ENCODE results near the gene EIF4EBP2. TPM values are rescaled to one million over a fixed set of nuclear protein-coding genes. Genes with fewer than 3 reads are reported as not detected.

EIF4EBP2 gene
- total and polyA plus RNA-seq, 2 donors, result 48.3 to 52.1 TPM

GRCh38 chr10:70430493-70431445, 26.8 kb downstream of the EIF4EBP2 start:
- no peaks in the 10 kb centered on the region for H3K4me1 ChIP-seq (ENCODE audit: insufficient read depth)
- peaks cover 1% of the 10 kb centered on the region for H3K36me3 ChIP-seq (ENCODE audit: insufficient read depth)
- no peak for DNase-seq (ENCODE audit: extremely low spot score)
- peak overlapping the region; percentile 83 for H3K27ac ChIP-seq (ENCODE audit: low read depth)
- 22% methylated on average over 6 of the region's 6 CpGs for WGBS
- H3K4me3 ChIP-seq (ENCODE audit: low read depth, low read length), result no peak overlapping the region

DNA sequence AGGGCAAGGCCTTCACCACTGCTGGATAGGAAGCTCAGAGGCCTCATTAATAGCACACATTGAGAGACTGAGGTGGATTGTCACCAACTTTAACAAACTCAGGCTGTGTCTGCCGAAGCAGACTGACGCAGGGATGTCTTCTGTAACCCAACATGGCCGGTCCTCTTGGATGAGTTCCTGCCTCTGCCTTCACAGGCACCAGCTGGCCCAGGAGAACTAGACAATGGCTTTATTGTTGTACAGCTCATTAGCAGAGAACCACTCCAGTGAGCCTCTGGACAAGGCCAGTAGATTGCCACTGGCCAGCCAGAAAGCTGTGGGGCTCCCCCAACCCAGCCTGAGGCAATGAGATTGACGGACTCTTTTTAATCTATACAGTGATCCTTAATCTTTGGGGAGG, 28.2 kb downstream of the EIF4EBP2 start:
- H3K4me1 ChIP-seq (ENCODE audit: insufficient read depth), result no peaks in the 10 kb centered on the region

GRCh38 chr10:70432561-70433263, 28.8 kb downstream of the EIF4EBP2 start:
- DNase-seq (ENCODE audit: extremely low spot score), result no peak

More for the DNA sequence above, 28.2 kb downstream of the EIF4EBP2 start:
- peaks cover 1% of the 10 kb centered on the region for H3K36me3 ChIP-seq (ENCODE audit: insufficient read depth)
- WGBS, result 65% methylated on average over 4 of the region's 4 CpGs
- no peak for DNase-seq (ENCODE audit: extremely low spot score)
- no peak overlapping the region for H3K27ac ChIP-seq (ENCODE audit: low read depth)
- no peak overlapping the region for H3K4me3 ChIP-seq (ENCODE audit: low read depth, low read length)

DNA sequence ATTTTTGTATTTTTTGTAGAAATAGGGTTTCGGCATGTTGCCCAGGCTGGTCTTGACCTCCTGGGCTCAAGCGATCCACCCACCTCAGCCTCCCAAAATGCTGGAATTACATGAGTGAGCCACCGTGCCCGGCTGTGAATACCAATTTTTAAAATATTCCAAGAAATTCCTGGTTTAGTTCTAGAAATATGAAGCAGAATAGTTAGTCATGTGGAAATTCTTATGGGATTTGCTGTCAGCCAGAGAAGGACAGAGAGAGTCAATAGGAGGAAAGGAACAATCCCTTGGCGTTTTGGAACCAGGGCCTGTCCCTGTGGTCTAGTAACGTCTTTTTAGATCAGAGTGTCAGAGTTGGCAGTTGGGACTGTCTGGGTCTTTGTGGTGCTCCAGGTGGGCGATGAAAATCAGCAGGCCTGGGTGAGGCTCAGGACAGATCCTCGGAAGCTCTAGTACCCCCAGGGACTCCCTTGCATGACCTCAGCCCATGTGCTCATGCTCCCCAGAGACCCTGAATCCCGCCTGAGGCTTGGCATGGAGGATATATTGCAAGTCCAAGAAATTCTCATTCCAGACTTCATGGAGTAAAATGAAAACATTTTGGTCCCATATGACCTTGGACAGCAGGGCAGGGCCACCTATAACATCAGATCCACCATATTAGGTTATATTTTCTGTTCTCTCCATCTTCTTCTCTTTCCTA, 29.8 kb downstream of the EIF4EBP2 start:
- 85% methylated on average over 9 of the region's 9 CpGs for WGBS
- Histone ChIP-seq H3K4me3 (ENCODE audit: low read depth, low read length) (no peak overlapping the region), H3K27ac (ENCODE audit: low read depth) (no peak overlapping the region), H3K36me3 (ENCODE audit: insufficient read depth) (peaks cover 1% of the 10 kb centered on the region), H3K4me1 (ENCODE audit: insufficient read depth) (no peaks in the 10 kb centered on the region)
- no peak for DNase-seq (ENCODE audit: extremely low spot score)

More at GRCh38 chr10:70432561-70433263, 28.8 kb downstream of the EIF4EBP2 start:
- Histone ChIP-seq H3K4me1 (ENCODE audit: insufficient read depth) (no peaks in the 10 kb centered on the region), H3K4me3 (ENCODE audit: low read depth, low read length) (no peak overlapping the region), H3K36me3 (ENCODE audit: insufficient read depth) (peaks cover 1% of the 10 kb centered on the region), H3K27ac (ENCODE audit: low read depth) (no peak overlapping the region)
- WGBS, result 75% methylated on average over 6 of the region's 6 CpGs

DNA sequence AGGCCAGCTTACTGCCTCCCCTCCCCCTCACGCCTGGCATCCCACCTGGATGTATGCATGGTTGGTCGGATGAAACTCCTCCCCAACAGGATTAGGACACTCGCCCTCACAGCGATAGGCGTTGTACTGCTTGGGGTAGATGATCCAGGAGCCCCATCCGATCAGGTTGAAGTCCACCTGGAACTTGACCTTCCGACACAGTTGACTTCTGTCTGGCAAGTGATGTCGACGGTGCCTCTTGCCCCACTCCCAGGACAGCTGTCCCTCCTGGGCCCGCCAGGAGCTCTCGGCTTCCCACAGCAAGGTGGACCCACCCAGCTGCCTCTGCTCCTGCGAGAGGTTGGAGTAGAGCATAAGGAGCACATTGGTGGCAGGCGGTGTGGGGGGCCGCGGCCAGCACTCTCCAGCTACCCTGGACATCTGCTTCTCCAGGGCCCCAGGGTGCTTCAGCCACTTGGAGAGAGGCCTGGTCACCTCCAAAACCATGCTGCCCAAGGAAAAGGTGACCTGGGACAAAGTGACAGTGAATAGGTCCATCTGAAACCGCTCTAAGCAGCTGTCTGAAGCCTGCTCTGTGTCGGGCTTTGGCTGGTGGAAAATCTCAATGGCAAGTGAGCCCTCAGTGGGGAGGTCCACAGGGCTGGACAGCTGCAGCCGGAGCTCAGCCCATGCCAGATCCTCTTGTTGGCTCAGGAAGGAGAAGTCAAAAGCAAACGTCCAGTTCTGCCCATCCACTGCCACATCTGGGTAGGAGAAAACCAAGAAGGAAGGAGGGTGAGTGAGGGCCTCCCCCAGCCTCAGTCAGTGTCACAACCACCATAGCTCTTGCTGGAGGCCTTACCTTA, 31.5 kb downstream of the EIF4EBP2 start:
- no peak for DNase-seq (ENCODE audit: extremely low spot score)
- no peaks in the 10 kb centered on the region for H3K4me1 ChIP-seq (ENCODE audit: insufficient read depth)
- H3K4me3 ChIP-seq (ENCODE audit: low read depth, low read length), result no peak overlapping the region
- H3K36me3 ChIP-seq (ENCODE audit: insufficient read depth), result no peaks in the 10 kb centered on the region
- H3K27ac ChIP-seq (ENCODE audit: low read depth), result no peak overlapping the region
- WGBS, result 92% methylated on average over 19 of the region's 19 CpGs

GRCh38 chr10:70437721-70438120, 33.8 kb downstream of the EIF4EBP2 start:
- Histone ChIP-seq H3K4me3 (ENCODE audit: low read depth, low read length) (no peak overlapping the region), H3K27ac (ENCODE audit: low read depth) (no peak overlapping the region), H3K4me1 (ENCODE audit: insufficient read depth) (no peaks in the 10 kb centered on the region), H3K36me3 (ENCODE audit: insufficient read depth) (no peaks in the 10 kb centered on the region)
- 72% methylated on average over 5 of the region's 5 CpGs for WGBS
- no peak for DNase-seq (ENCODE audit: extremely low spot score)

- Histone ChIP-seq H3K27ac (ENCODE audit: low read depth) (no peak overlapping the region), H3K4me3 (ENCODE audit: low read depth, low read length) (peak overlapping the region; percentile 26), H3K36me3 (ENCODE audit: insufficient read depth) (no peaks in the 10 kb centered on the region), H3K4me1 (ENCODE audit: insufficient read depth) (no peaks in the 10 kb centered on the region)
- no peak for DNase-seq (ENCODE audit: extremely low spot score)
- WGBS, result 6% methylated on average over 68 of the region's 69 CpGs
These were observed 36.6 kb downstream of the EIF4EBP2 start for GRCh38 chr10:70440296-70441160.

GRCh38 chr10:70441161-70441894, 37.4 kb downstream of the EIF4EBP2 start, which contains the start of gene NODAL:
Gene NODAL (minus strand): TSS chr10:70441681. CDS start chr10:70441667, 14 bp downstream.
- Histone ChIP-seq H3K27ac (ENCODE audit: low read depth) (no peak within 1 kb of the TSS), H3K4me1 (ENCODE audit: insufficient read depth) (no peaks in the 10 kb centered on the region), H3K36me3 (ENCODE audit: insufficient read depth) (no peaks in the 10 kb centered on the region), H3K4me3 (ENCODE audit: low read depth, low read length) (peak within 1 kb of the TSS; percentile 26)
- no peak for DNase-seq (ENCODE audit: extremely low spot score)
- WGBS, result 14% methylated on average over 60 of the region's 60 CpGs

GRCh38 chr10:70441895-70442309, 38.0 kb downstream of the EIF4EBP2 start:
- H3K36me3 ChIP-seq (ENCODE audit: insufficient read depth), result no peaks in the 10 kb centered on the region
- 58% methylated on average over 12 of the region's 12 CpGs for WGBS
- H3K27ac ChIP-seq (ENCODE audit: low read depth), result no peak overlapping the region
- DNase-seq (ENCODE audit: extremely low spot score), result no peak
- H3K4me1 ChIP-seq (ENCODE audit: insufficient read depth), result no peaks in the 10 kb centered on the region
- no peak overlapping the region for H3K4me3 ChIP-seq (ENCODE audit: low read depth, low read length)

GRCh38 chr10:70442332-70442988, 38.5 kb downstream of the EIF4EBP2 start:
- 90% methylated on average over 6 of the region's 6 CpGs for WGBS
- H3K4me1 ChIP-seq (ENCODE audit: insufficient read depth), result no peaks in the 10 kb centered on the region
- no peak for DNase-seq (ENCODE audit: extremely low spot score)
- H3K36me3 ChIP-seq (ENCODE audit: insufficient read depth), result no peaks in the 10 kb centered on the region
- H3K4me3 ChIP-seq (ENCODE audit: low read depth, low read length), result no peak overlapping the region
- no peak overlapping the region for H3K27ac ChIP-seq (ENCODE audit: low read depth)

DNA sequence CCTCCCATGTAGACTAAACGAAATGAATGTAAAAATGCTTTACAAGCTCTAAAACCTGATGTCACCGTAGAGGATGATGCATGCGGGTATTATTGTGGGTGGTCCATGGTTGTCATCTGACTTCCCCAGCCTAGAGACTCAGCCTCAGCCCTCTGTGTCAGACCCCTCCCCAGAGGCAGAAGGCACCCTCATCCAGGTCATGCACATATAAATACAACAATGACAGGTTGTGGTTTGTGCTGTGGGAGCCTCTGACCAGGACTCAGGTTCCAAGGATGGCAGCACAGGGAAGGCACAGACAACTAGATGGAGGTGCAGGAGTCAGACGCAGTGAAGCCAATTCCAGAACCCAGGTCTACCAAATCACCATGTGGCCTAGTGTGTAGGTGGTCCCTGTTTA, 40.8 kb downstream of the EIF4EBP2 start:
- no peak overlapping the region for H3K4me3 ChIP-seq (ENCODE audit: low read depth, low read length)
- WGBS, result 81% methylated on average over 4 of the region's 4 CpGs
- no peak overlapping the region for H3K27ac ChIP-seq (ENCODE audit: low read depth)
- no peak for DNase-seq (ENCODE audit: extremely low spot score)
- H3K4me1 ChIP-seq (ENCODE audit: insufficient read depth), result no peaks in the 10 kb centered on the region
- H3K36me3 ChIP-seq (ENCODE audit: insufficient read depth), result no peaks in the 10 kb centered on the region

Data from urinary bladder (tissue), 4 donors.